GM12864 (cell line): ENCODE results near the gene PIGK.
"Not testable (repeated sequence)": the region's sequence is repeated elsewhere in the genome, so short reads cannot be mapped to it uniquely, and the experiment has no call there.

ENCODE experiments used
- DNase-seq: peaks from one replicate; pipeline ENCODE4 v3.0.0-alpha.2; 2011; ENCODE audit warnings: low read depth
- H3K4me3 ChIP-seq: 2 replicates; pipeline ENCODE4 v1.5.1; 2011; ENCODE audit warnings: mild to moderate bottlenecking, low read depth, low read length, control low read depth
- CTCF ChIP-seq: IDR thresholded peaks from 2 replicates; pipeline ENCODE4 v1.5.1; 2011; ENCODE audit warnings: low read depth, mild to moderate bottlenecking, moderate library complexity, low read length, control low read depth, inconsistent platforms; ENCODE audit errors: missing control alignments

Gene PIGK

GRCh38 chr1:77175230-77175844, 43.9 kb downstream of the PIGK start:
- no peak for DNase-seq
- no peak overlapping the region for H3K4me3 ChIP-seq
- TF ChIP-seq CTCF, result no peak

- no peak overlapping the region for H3K4me3 ChIP-seq
- TF ChIP-seq CTCF, result no peak
- no peak for DNase-seq
Observed at GRCh38 chr1:77170687-77171086, 48.5 kb downstream of the PIGK start.

- TF ChIP-seq CTCF, result no peak
- no peak overlapping the region for H3K4me3 ChIP-seq
- DNase-seq, result no peak
Observed at GRCh38 chr1:77168358-77168757, 50.9 kb downstream of the PIGK start.

- H3K4me3 ChIP-seq, result no peak overlapping the region
- no peak for TF ChIP-seq CTCF
- DNase-seq, result no peak
Observed at GRCh38 chr1:77164434-77164944, 54.7 kb downstream of the PIGK start.

GRCh38 chr1:77159706-77160105, 59.5 kb downstream of the PIGK start:
- DNase-seq, H3K4me3 ChIP-seq: not testable (repeated sequence)

- no peak for TF ChIP-seq CTCF
- no peak for DNase-seq
- H3K4me3 ChIP-seq, result no peak overlapping the region
Observed at GRCh38 chr1:77156214-77156613, 63.0 kb downstream of the PIGK start.

- TF ChIP-seq CTCF, result no peak
- no peak for DNase-seq
Observed at GRCh38 chr1:77146270-77146669, 73.0 kb downstream of the PIGK start.

More at GRCh38 chr1:77146270-77146669, 73.0 kb downstream of the PIGK start:
- H3K4me3 ChIP-seq, result no peak overlapping the region
